Astrocyte of the hippocampus (primary cell): Measurements from ENCODE around the gene SLC27A1.
"Not testable (repeated sequence)": the region's sequence is repeated elsewhere in the genome, so short reads cannot be mapped to it uniquely, and the experiment has no call there.

Experiments
- DNase-seq: peaks from one replicate; pipeline ENCODE4 v3.0.0; 2011; ENCODE audit warnings: low read depth, low spot score

Gene SLC27A1

GRCh38 chr19:17510220-17510993 lies 40.1 kb downstream of the SLC27A1 start:
- peak; percentile 21 for DNase-seq

- DNase-seq: peak; percentile 87
These were observed 41.6 kb downstream of the SLC27A1 start for GRCh38 chr19:17511724-17512573.

GRCh38 chr19:17512574-17512939 lies 42.2 kb downstream of the SLC27A1 start:
- DNase-seq: no peak

- DNase-seq: no peak
These were observed 45.3 kb downstream of the SLC27A1 start for GRCh38 chr19:17515408-17516149.

- no peak for DNase-seq
These were observed 47.6 kb downstream of the SLC27A1 start for GRCh38 chr19:17517898-17518297.

GRCh38 chr19:17518654-17519053 lies 48.3 kb downstream of the SLC27A1 start:
- DNase-seq: not testable (repeated sequence)

GRCh38 chr19:17519967-17520366 lies 49.6 kb downstream of the SLC27A1 start:
- peak; percentile 47 for DNase-seq

- DNase-seq: no peak
These were observed 50.5 kb downstream of the SLC27A1 start for GRCh38 chr19:17520865-17521264.

GRCh38 chr19:17522988-17523872 lies 52.9 kb downstream of the SLC27A1 start:
- DNase-seq: no peak

- DNase-seq: no peak
These were observed 54.3 kb downstream of the SLC27A1 start for GRCh38 chr19:17524651-17525050.

GRCh38 chr19:17525141-17525540 lies 54.8 kb downstream of the SLC27A1 start:
- DNase-seq: no peak

- no peak for DNase-seq
These were observed 56.6 kb downstream of the SLC27A1 start for GRCh38 chr19:17526922-17527321.

GRCh38 chr19:17527326-17527725 lies 57.0 kb downstream of the SLC27A1 start:
- no peak for DNase-seq

- no peak for DNase-seq
These were observed 58.3 kb downstream of the SLC27A1 start for GRCh38 chr19:17528610-17529009.

- no peak for DNase-seq
These were observed 59.2 kb downstream of the SLC27A1 start for GRCh38 chr19:17529239-17530158.

GRCh38 chr19:17530586-17530985 lies 60.3 kb downstream of the SLC27A1 start:
- DNase-seq: no peak

- DNase-seq: no peak
These were observed 61.8 kb downstream of the SLC27A1 start for GRCh38 chr19:17532116-17532515.

GRCh38 chr19:17532557-17532956 lies 62.2 kb downstream of the SLC27A1 start:
- no peak for DNase-seq

- no peak for DNase-seq
These were observed 64.4 kb downstream of the SLC27A1 start for GRCh38 chr19:17534767-17535166.

GRCh38 chr19:17536955-17537354 lies 66.6 kb downstream of the SLC27A1 start:
- no peak for DNase-seq
